Liver (tissue), 9 donors: ENCODE results near the gene KIF26B. TPM values are rescaled to one million over a fixed set of nuclear protein-coding genes. Genes with fewer than 3 reads are reported as not detected.

Source experiments
- DNase-seq: peaks from one replicate; pipeline ENCODE4 v3.0.0-alpha.2; 2017; ENCODE audit warnings: low spot score
- H3K27ac ChIP-seq, 2 donors: one replicate each; pipeline ENCODE4 v1.7.0; 2013; ENCODE audit warnings: inconsistent platforms in 2 of 2, low read length in 2 of 2, control low read depth in 1 of 2, low read depth in 1 of 2, mild to moderate bottlenecking in 1 of 2
- H3K27me3 ChIP-seq, 4 donors: one replicate each; pipeline versions ENCODE4 v1.6.1 to v1.7.0; 2013; ENCODE audit warnings: low read length in 3 of 4, inconsistent platforms in 1 of 4, mild to moderate bottlenecking in 1 of 4, moderate library complexity in 1 of 4; ENCODE audit not compliant: control insufficient read depth in 4 of 4, insufficient read depth in 4 of 4
- H3K36me3 ChIP-seq, 4 donors: one replicate each; pipeline versions ENCODE4 v1.6.1 to v1.7.0; 2013; ENCODE audit warnings: low read length in 3 of 4, mild to moderate bottlenecking in 3 of 4, low read depth in 1 of 4, moderate library complexity in 1 of 4; ENCODE audit not compliant: control insufficient read depth in 4 of 4, insufficient read depth in 3 of 4
- H3K4me1 ChIP-seq, 4 donors: one replicate each; pipeline versions ENCODE4 v1.6.1 to v1.7.0; 2013; ENCODE audit warnings: low read length in 3 of 4, mild to moderate bottlenecking in 3 of 4, moderate library complexity in 1 of 4; ENCODE audit not compliant: control insufficient read depth in 4 of 4, insufficient read depth in 4 of 4
- H3K4me3 ChIP-seq, 3 donors: one replicate each; pipeline versions ENCODE4 v1.6.1 to v1.7.0; 2013; ENCODE audit warnings: low read length in 3 of 3, control low read depth in 1 of 3, low read depth in 1 of 3, mild to moderate bottlenecking in 1 of 3
- H3K9ac ChIP-seq, 2 donors: one replicate each; pipeline ENCODE4 v1.7.0; 2013; ENCODE audit warnings: low read length in 2 of 2, mild to moderate bottlenecking in 2 of 2, moderate library complexity in 2 of 2, control low read depth in 1 of 2, low read depth in 1 of 2
- H3K9me3 ChIP-seq, 4 donors: one replicate each; pipeline versions ENCODE4 v1.6.1 to v1.7.0; 2013; ENCODE audit warnings: low read length in 3 of 4; ENCODE audit not compliant: control insufficient read depth in 4 of 4
- ATF3 ChIP-seq: IDR thresholded peaks from 2 replicates; pipeline ENCODE4 v1.6.1; 2016; ENCODE audit warnings: antibody characterized with exemption
- EGR1 ChIP-seq, 2 donors: IDR thresholded peaks; 2 replicates each; pipeline ENCODE4 v1.6.1; 2016 to 2018; ENCODE audit warnings: antibody characterized with exemption in 2 of 2, low read depth in 2 of 2
- FOXA1 ChIP-seq: IDR thresholded peaks from 2 replicates; pipeline ENCODE4 v1.6.1; 2016; ENCODE audit warnings: antibody characterized with exemption
- FOXA2 ChIP-seq: IDR thresholded peaks from 2 replicates; pipeline ENCODE4 v1.6.1; 2016; ENCODE audit warnings: antibody characterized with exemption
- GABPA ChIP-seq, 2 donors: IDR thresholded peaks in 1 of 2; conservative IDR thresholded peaks in 1 of 2; 2 replicates each; pipeline ENCODE4 v1.6.1; 2016; ENCODE audit warnings: antibody characterized with exemption in 2 of 2, mild to moderate bottlenecking in 1 of 2, moderate library complexity in 1 of 2
- HNF4G ChIP-seq: IDR thresholded peaks from 2 replicates; pipeline ENCODE4 v1.6.1; 2016; ENCODE audit warnings: antibody characterized with exemption
- RAD21 ChIP-seq, 2 donors: IDR thresholded peaks; 2 replicates each; pipeline ENCODE4 v1.6.1; 2016; ENCODE audit warnings: antibody characterized with exemption in 2 of 2, mild to moderate bottlenecking in 2 of 2
- REST ChIP-seq: IDR thresholded peaks from 2 replicates; pipeline ENCODE4 v1.6.1; 2016; ENCODE audit warnings: antibody characterized with exemption, mild to moderate bottlenecking
- RXRA ChIP-seq, 2 donors: IDR thresholded peaks; 2 replicates each; pipeline ENCODE4 v1.6.1; 2017 to 2018; ENCODE audit warnings: antibody characterized with exemption in 2 of 2, mild to moderate bottlenecking in 1 of 2
- SP1 ChIP-seq: IDR thresholded peaks from 2 replicates; pipeline ENCODE4 v1.6.1; 2018; ENCODE audit warnings: antibody characterized with exemption, mild to moderate bottlenecking
- TAF1 ChIP-seq: conservative IDR thresholded peaks from 2 replicates; pipeline ENCODE4 v1.6.1; 2016; ENCODE audit warnings: antibody characterized with exemption, mild to moderate bottlenecking
- WGBS: extraction: QIAGEN DNeasy Blood & Tissue Kit; methylation state at CpG from one replicate; pipeline ENCODE4 v1.1.7; 2013; 5-methylcytosine and 5-hydroxymethylcytosine counted together
- polyA plus RNA-seq, 2 donors: library from polyadenylated mRNA; stranded (reverse) in 1 of 2; unstranded in 1 of 2; fragments of 200-250 nt in 1 of 2; fragments of >200 nt in 1 of 2; fragmentation: Nextera tagmentation in 1 of 2; extraction: Ambion mirVana in 1 of 2; gene quantifications; one replicate each; pipeline versions ENCODE4 v1.2.1 to v1.2.3, GENCODE V29; 2013 to 2015
- total RNA-seq, 2 donors: library from RNA; depleted of rRNA; stranded (reverse); fragments of >200 nt; gene quantifications; one replicate each; pipeline ENCODE4 v1.2.3, GENCODE V29; 2014
- donor health status: healthy.
- donor health status: healthy.
- donor health status: healthy.
- donor health status: healthy.
- donor health status: healthy.

KIF26B gene
- total and polyA plus RNA-seq, 4 donors, result 0.10 to 1.7 (median 0.34) TPM

- Histone ChIP-seq H3K27me3 (no peaks in the 10 kb centered on the region), H3K4me1 (peaks cover 2 to 9% (median 4%) of the 10 kb centered on the region in 4 donors), H3K9me3 (no peaks in the 10 kb centered on the region), H3K4me3 (no peak overlapping the region), H3K27ac (no peak overlapping the region), H3K36me3 (no peaks in the 10 kb centered on the region), H3K9ac (no peak overlapping the region)
- TF ChIP-seq EGR1 (IDR thresholded peaks at IDR 0.05; ENCODE audit: low read depth in 2 of 2) (no peak), HNF4G (no peak), GABPA (IDR thresholded peaks at IDR 0.05 in 1 of 2, conservative IDR thresholded peaks at IDR 0.05 in 1 of 2) (no peak), REST (no peak), FOXA2 (no peak), ATF3 (no peak)
- WGBS, result 92% methylated on average over 2 of the region's 2 CpGs
- DNase-seq, result no peak
These were observed 44.4 kb upstream of the KIF26B start for GRCh38 chr1:245110406-245110805.

- no peak for TF ChIP-seq TAF1
- DNase-seq, result no peak
- Histone ChIP-seq H3K4me1 (peaks cover 2 to 9% (median 4%) of the 10 kb centered on the region in 4 donors), H3K9ac (no peak overlapping the region), H3K27ac (no peak overlapping the region), H3K9me3 (no peaks in the 10 kb centered on the region), H3K4me3 (no peak overlapping the region), H3K27me3 (no peaks in the 10 kb centered on the region), H3K36me3 (no peaks in the 10 kb centered on the region)
- 54% methylated on average over 6 of the region's 6 CpGs for WGBS
These were observed 43.7 kb upstream of the KIF26B start for GRCh38 chr1:245111073-245111472.

GRCh38 chr1:245113649-245114048, 41.1 kb upstream of the KIF26B start:
- Histone ChIP-seq H3K9me3 (no peaks in the 10 kb centered on the region), H3K4me1 (peaks cover 2 to 9% (median 4%) of the 10 kb centered on the region in 4 donors), H3K4me3 (no peak overlapping the region), H3K27ac (no peak overlapping the region), H3K9ac (no peak overlapping the region), H3K36me3 (no peaks in the 10 kb centered on the region), H3K27me3 (no peaks in the 10 kb centered on the region)
- WGBS, result 93% methylated on average over 9 of the region's 9 CpGs
- no peak for TF ChIP-seq SP1
- no peak for TF ChIP-seq GABPA (IDR thresholded peaks at IDR 0.05 in 1 of 2, conservative IDR thresholded peaks at IDR 0.05 in 1 of 2)
- no peak for TF ChIP-seq RAD21 (IDR thresholded peaks at IDR 0.05)
- TF ChIP-seq RXRA (IDR thresholded peaks at IDR 0.05), result no peak
- no peak for TF ChIP-seq FOXA2
- no peak for TF ChIP-seq FOXA1
- TF ChIP-seq ATF3, result no peak
- DNase-seq, result no peak
